NCI-H1092 treated with DMSO at 0.1 percent for 48 hours (cell line): ENCODE measurements around the gene NRXN2.

Source experiments
- DNase-seq: peaks from one replicate; lab custom pipeline; 2025; lab: John Stamatoyannopoulos, UW

The NRXN2 gene

DNA sequence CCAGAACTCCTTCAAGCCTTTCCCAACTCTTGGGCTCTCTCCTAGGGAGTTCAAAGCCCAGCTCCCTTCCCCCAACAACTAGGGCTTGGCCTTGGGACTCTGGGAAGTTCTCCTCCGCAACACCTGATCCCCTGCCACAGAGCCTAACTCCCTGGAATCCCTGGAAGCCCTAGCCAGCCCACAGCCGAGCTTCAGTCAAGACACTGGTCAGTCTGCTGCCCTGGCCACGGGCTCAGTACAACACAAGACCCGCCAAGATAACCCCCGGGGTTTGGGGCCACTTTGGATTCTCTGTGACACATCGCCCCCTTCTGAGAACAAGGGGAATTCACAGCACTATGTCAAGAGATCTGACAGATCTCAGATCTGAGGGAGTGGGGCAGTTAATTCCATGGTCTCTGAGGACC lies 73.7 kb downstream of the NRXN2 start:
- DNase-seq: peak; percentile 10

DNA sequence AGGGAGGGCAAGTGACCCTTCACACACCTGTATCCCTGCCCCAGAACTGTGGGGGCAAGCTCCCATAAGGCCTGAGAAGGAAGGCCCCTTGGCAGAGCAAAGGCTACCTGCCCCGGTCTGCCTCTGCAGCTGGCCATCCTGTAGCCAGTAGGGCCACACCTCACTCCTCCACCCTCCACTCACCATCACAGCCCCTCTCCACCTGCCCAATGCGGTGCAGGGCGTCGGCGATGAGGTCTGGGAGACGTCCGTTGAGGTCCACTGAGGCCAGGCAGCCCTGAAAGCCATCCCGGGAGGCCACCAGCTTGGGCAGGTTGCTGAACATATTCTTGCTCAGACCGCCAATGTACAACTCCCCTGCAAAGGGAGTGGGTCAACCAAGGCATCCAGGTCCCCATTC lies 74.4 kb downstream of the NRXN2 start:
- DNase-seq: no peak

DNA sequence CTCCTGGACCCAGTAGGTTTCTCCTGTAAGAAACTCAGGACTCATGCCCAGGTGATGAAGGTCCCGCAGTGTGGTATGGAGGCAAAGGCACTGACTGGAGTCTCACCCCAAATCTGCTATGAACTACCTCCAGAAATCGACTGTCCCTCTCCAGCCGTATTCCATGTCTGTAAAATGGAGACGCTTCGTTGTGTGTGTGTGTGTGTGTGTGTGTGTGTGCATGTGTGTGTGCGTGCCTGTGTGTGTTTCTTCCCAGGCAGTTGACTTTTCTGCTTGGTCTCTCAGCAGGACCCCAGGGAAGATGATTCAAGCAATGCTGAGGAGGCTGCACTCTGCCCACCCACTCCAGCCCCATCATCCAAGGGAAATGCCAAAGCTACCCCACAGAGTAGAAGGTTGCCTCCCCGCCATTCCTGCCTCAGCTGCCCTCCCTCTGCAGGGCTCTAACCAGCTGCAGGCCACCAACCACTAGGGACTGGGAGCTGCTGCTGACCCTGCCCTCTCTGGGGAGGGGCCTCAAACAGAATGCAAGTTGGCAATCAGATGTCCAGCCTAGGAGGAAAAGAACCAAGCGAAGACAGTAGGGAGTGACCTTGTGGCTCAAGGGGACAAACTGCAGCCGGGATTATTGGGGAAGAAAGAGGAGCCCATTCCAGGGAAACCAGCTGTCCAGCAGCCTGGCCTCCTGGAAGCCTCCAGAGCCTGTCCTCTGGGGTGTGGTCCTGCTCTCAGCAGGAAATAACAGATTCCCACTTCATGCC lies 75.8 kb downstream of the NRXN2 start:
- no peak for DNase-seq

DNA sequence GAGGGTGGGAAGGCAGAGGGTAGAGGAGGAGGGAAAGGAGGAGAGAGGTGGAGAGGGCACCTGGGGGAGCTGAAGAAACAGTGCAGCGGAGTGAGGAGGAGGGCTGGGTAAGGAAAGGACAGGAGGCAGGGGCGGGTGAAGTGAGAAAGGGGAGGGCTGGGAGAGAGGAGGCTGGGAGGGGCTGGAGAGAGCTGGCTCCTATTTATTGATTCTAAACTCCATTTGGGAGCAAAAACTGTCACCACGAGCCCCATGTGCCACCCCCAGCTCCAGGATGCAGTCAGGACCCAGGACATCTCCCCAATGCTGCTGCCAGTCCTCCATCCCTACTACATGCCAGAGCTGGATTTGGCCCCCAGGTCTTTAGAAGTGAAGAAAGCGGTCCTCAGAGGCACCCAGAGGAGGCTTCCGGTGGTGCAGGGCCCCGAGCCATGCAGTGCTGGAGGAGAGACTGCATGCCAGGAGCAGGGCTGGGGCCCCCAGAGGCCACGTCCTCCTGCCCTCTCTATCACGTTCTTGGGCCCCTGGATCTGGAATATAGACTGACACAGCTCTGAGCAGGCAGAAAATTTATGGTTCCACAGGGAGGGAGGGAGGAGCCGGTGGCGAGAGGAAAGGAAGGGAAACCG lies 78.2 kb downstream of the NRXN2 start:
- no peak for DNase-seq

DNA sequence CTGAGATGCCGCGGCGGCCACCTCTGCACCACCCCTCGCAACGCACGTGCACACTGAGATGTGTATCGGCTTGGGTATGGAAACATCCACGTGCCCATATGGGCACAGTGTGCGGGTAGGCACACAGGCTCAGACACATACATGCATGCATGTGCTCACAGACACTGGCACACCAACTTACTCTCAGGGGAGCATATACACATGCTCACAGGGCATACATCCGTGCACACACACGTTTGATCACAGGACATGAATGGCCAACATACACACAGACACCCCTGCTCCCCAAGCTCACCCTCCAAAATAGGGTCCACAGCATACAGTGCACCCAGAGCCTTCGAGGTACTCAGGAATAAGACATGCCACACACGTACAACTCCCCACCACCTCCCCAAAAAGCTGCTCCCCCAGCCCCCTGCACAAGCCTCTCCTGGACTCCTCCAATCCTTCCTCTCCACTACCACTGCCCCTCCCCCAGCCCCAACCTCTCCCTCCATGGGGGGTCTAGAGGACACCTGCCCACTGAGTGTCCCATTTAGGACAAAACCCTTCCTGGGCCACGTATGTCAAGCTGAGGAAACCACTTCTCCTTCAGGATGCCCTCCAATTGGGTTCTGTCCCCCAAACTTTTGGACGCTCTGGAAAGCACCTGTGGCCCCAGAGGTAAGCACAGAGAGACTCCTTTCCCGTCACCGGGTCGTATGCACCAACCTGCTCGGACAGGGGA lies 78.9 kb downstream of the NRXN2 start:
- DNase-seq: peak; percentile 39

DNA sequence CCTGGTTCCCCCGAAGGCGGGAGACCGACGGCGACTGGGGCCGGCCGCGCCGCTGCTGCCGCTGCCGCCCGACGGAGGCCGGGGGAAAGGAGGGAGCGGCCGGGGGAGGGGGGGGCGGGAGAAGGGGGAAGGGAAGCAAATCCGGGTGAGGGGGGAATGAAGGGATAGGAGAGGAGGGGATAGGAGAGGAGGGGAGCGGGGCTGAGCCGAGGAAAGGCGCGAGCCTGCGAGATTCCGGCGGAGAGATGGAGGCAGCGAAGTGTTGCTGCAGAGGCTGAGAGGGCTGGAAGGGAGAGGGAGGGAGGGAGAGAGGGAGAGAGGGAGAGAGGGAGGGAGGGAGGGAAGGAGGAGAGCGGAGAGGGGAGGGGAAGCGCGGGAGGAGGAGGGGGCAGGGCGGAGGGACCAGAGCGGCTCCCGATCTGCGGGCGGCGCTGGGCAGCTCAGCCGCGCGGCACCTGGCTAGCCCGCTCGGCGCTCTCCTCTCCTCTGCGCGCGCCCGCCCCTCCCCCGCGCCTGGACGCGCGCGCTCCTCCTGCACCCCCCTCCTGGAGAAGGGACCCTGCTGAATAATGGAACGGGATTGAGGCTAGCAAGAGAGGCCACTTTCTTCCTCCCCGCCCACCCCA lies 79.6 kb downstream of the NRXN2 start:
- DNase-seq: peak; percentile 68

DNA sequence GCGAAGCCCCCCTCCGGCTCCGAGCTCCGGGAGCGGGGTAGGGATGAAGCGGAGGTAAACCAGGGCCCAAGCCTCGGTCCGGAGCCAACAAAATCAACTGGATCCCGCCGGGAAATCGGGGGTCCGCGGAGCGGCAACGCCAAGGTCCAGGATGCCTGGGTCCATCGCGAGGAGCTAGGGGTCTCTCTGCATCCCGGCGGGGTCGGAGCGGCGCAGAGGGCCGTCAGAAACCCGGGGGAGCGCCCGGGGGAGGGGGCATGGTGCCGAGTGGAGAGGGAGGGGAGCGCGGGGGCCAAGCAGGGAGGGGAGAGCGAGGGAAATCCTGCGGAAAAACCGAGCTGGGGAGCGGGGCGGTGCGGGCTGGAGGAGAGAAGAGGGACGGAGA lies 80.1 kb downstream of the NRXN2 start:
- no peak for DNase-seq

DNA sequence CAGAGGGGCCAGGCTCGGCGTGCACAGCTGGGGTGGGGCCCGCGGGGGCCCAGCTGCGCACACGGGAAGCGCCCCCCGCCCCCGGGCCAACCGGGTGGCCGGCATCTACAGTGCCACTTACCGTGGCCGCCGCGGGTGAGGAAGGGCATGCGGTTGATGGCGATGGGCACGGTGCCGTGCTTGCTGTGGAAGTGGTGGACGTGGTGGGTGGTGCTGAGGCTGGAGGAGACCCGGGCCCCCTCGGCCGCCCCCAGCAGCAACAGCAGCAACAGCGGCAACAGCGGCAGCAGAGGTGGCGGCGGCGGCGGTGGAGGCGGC lies 80.6 kb downstream of the NRXN2 start:
- no peak for DNase-seq

DNA sequence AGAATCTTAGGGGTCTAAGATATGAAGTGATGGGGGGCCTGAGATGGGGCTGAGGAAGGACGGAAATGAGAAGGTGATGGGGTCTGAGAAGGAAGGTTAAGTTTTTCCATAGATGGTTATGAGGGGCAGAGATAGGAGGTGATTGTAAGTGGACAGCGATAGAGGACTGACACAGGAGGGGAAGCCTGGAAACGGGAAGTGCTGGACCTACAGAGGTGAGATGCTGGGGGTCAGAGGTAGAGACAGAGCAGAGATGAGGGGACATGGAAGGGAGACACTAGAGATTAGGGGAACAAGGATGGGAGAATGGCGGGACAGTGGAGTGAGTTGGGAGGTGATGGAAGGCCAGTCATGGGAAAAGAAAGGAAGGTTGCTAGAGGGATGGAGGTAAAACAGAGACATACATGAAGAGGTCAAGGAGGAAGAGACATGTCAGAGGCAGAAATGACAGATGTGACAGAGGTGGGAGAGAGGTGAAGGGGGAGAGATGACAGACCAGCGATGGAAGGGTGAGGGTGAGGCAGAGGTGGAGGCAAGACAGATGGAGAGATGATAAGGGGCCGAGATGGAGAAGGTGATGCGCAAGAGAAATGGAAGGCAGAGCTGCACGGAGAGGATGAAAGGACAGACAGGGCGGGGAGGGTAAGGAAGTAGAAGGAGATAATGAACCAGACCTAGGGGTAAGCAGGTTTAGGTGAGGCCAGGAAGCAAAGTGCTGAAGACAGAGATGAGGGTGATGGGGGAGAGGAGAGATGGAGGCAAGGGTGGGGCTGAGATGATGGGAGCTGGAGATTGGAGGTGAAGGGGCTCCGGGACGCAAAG lies 81.2 kb downstream of the NRXN2 start:
- no peak for DNase-seq

DNA sequence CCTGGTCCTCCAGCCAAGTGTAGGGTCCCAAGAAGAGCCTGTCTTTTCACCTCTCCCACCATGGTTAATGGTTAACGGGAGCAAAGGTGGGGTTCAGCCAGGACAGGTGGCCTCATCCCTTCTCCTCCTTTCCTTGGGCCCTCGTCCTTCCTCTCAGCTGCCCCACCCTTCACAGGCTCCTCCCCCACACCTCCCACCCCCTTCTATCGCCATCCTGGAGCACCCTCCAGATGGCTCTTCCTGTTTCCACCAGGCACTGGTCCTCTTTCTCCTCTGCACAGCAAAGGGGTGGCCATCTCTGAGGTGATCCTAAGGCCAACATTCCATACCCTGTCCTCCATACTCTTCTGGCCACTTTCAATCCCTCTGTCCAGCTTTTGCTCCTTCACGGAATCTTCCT lies 83.1 kb downstream of the NRXN2 start:
- no peak for DNase-seq

DNA sequence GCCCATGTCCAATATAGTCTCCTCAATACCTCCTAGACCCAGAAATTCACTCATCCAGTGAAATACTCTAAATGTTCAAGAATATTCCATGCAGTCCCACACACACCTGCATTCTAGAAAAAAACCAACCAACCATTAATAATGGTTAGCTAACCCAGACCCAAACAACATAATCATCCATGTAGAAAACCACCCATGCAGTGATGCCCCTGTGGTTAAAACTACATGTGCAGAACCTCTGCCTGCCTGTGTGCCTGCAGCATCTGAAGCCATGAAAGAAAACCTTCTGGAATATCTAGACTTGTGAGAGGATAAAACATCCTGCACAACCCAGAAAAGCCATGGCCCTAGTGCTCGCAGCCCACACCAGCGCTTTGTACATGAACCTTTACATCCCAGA lies 84.2 kb downstream of the NRXN2 start:
- DNase-seq: no peak

DNA sequence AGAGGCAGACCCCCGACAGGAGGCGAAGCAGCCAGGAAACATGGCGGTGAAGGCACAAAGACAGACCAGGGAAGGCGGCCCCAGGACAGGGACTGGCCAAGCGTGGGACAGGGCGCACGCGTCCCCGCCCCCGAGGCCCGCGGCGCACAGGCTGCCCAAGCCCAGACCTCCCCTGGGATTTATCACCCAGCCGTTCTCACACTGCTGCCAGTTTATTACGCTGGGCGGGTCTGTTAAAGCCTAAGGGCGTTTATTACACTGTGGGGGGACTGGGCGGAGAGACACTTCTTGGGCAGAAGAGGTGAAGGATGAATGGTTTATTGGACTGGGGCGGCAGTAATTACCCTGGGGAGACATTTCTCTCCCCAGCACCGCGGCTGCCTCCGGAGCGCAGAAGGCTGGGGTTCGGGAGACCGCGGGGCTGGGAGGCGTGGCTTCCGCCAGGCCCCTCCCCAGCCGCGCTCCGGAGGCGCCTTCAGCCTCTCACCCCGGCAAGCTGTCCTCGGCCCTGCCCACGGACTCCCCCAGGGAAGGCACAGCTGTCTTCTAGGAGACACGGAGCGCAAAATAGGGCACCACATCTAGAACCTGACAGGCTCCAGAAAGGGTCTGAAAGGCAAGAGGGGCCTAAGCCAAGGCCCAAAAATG lies 84.9 kb downstream of the NRXN2 start:
- DNase-seq: peak; percentile 49

DNA sequence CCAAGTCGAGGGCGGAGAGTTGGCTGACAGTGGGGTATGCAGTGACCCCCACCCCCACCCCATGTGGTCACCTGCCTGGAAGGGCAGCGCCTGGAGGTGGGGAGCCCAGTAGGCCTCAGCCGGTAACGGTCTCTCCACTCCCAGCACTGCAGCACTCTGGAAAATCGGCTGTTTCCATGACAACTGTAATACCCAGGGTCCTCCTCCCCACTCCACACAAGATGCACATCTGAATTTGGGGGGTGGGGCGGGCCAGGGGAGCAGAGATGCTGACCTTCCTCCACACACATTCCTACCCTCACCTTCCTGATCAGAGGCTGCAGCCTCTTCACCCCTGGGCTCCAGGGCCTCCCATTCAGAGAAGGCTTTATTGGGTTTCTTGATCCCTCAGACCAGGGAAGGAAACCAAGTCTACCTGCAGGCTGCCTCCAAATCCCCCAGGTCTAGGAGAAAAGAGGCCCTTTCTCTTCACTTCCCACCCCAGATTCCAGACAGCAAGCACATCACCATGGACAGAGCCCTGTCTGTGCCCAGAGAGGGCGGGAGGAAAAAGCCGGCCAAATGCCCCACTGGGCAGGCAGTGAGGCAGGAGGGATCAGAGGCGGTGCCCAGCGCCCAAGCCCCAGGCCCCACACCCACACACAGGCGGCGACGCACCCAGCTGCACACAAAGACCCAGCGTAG lies 85.5 kb downstream of the NRXN2 start:
- DNase-seq: no peak

DNA sequence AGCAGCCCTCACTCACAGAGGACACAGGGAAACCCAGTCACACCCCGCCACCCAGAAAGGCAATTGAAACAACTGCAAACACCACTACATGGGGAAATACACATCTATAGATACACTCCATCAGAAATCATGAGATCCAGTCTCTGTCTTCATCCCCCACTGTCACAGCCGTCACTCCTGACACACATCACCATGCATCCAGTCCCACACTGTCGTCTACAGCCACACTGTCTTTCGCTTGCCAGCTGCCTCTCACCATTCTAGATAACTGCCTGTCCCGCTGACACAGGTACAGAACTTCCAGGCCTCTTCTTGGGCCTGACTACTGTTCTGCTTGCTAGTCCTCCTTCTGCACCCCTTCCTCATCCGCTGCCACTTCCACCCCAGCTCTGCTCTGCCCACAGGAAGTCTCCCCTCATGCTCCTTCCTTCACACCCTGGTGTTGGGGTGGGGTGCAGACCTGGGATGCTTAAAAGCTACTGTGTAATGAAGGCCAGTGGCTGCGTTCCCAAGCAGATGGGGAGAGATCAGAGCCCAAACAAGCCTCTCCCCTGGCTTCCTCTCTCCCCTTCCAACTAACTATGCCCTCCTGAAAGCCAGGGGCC lies 89.3 kb downstream of the NRXN2 start:
- DNase-seq: no peak

DNA sequence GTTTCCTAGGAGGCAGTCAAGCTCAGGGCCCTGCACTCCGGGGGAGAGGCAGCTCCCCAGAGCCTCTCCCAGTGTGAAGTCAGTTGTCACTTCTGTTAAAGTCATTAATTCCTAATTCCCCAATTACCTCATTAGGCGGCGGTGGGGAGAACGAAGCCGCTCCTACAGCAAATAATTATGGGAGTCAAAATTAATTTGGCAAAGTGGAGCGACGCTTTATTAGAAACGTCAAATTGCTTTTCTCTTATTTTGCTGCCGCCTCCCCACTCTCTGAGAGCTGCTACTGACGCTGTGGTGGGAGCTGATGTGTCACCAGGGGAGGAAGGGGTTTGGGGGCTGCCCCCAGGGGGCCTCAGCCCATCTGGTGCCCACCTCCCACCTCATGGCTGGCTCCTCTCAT lies 90.3 kb downstream of the NRXN2 start:
- DNase-seq: no peak

DNA sequence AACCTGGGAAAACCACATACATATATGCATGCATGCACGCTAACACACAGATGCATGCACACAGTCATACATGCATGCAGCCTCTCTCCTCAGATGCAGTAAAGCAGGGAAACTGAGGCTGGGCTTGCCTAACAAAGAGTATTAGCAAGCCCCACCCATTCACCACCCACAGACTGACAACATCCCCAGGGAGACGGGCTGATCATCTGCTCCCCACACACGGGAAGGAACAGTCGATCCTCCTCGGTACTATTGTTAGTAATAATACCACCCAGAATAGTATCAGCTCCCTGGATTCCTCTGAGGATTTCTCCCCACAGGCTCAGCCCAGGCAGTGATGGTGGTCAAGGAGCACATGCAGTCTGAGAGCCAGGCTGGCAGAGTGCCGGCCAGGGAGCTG lies 90.8 kb downstream of the NRXN2 start:
- no peak for DNase-seq

DNA sequence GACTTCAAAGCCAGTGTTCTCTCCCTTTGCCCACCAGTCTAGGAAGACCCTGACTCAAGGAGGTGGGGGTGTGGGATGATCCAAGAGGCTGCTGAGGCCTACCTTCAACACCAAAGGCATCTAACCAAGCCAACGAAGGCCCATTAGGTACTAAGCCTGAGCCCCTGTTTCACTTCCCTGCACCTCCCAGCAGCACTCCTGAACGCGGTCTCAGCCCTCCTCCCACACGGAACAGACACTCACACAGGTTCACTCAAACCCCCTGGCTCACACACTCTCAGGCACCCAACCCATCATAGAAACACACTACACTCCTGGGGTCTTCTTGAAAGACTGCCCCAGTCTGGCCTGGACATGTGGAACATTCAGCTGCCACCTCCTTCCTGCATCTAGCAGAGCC lies 91.3 kb downstream of the NRXN2 start:
- DNase-seq: no peak

DNA sequence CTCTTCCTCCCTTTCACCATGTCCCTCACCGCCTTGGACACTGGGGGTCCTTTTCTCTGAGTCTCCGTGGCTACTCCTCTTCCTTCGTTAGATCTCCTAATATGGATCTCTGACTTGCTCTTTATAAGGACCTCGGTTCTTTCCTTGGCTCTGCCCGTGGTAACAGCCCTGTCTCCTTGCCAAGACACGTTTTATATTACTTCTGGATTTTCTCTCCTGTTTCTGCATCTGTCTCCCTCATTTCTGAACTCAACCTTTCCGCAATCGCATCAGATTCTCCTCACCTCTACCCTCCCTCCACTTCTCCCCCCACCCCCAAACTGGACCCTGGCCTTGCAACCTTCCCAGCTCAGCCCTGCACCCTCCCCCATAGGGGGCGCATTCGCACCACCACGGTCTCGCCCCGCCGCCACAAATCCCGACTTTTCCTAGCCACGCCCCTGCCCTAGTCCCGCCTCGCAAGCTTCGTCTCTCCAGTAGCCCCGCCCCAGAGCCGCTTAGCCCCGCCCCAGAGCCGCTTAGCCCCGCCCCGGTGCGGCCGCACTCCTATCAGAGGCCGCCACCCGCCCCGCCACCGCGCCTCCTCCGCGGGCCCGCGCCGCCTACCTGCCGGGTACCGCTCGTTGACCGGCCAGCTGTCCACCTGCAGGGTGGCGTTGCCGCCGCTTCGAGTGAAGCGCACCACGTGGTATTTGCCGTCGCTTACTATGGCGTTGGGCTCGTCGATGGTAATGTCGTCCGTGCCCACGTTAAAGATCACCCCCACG lies 93.0 kb downstream of the NRXN2 start:
- DNase-seq: no peak

DNA sequence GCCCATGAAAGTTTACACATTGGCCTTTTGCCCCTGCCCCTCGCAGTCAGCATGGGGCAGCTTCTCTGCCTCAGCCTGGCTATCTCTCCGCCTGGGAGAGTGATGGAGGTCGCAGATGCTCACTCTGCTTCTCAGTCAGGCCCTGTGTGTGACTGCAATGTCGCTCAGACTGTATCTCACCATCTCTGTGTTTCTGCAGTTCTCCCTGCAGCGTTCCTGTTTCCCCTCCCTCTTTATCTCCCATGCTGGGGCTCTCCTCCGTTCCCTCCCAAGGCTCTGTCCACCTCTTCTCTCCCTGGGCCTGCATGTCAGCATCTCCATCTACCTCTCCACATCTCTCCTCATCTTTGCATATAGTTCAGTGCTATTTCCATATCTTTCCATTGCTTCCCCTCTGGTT lies 93.9 kb downstream of the NRXN2 start:
- no peak for DNase-seq

DNA sequence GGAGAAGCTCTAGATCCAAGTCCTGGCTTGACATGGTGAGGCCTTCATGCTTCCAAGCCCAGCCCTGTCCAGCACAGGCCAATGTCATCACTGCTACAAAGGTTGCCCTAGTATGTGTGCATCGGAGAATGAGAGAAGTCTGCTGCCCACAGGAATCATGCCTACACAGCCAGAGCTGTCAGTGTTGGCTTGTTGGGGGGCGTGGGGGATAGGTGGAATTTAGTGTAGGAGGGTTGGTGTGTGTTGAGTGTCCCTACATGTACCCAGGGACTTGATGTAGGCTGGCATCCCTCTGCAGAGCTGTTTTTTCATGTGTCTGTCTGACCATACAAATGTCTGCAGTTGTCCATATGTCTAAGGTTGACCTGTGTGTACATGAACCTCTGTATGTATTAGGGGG lies 94.4 kb downstream of the NRXN2 start:
- no peak for DNase-seq
